ENCODE measurements around the gene OR2H1.

DNA sequence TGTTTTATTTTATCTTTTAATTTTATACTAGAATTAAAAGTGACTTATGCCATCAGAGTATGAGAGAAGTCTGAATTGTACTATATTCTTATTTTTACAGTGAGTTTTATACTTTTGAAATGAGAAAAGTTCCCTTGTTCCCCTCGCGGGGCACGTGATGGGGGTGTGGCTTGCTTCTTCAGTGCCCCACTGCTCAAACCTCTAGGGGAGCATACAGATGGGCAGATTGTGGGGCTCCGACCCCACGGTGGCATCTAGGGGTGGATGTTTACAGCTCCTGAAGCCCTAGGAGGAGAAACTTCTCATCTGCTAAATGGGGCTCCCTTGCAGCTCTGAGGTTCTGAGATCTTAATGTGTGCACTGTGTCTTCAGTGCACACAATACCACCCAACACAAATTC, 42.7 kb downstream of the OR2H1 start:
- TF ChIP-seq, protein P1, sequence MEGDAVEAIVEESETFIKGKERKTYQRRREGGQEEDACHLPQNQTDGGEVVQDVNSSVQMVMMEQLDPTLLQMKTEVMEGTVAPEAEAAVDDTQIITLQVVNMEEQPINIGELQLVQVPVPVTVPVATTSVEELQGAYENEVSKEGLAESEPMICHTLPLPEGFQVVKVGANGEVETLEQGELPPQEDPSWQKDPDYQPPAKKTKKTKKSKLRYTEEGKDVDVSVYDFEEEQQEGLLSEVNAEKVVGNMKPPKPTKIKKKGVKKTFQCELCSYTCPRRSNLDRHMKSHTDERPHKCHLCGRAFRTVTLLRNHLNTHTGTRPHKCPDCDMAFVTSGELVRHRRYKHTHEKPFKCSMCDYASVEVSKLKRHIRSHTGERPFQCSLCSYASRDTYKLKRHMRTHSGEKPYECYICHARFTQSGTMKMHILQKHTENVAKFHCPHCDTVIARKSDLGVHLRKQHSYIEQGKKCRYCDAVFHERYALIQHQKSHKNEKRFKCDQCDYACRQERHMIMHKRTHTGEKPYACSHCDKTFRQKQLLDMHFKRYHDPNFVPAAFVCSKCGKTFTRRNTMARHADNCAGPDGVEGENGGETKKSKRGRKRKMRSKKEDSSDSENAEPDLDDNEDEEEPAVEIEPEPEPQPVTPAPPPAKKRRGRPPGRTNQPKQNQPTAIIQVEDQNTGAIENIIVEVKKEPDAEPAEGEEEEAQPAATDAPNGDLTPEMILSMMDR (IDR thresholded peaks at IDR 0.05): no peak
- no peak for TF ChIP-seq POLR2A (IDR thresholded peaks at IDR 0.05)

Data from testis (tissue), 2 donors.